Activated naive CD4-positive, alpha-beta T cell treated with anti-CD3 and anti-CD28 coated beads, Interleukin-2, amount 50 U/mL, for 72 hours (primary cell): ENCODE measurements around the gene HDLBP. TPM values are rescaled to one million over a fixed set of nuclear protein-coding genes. Genes with fewer than 3 reads are reported as not detected.

Experiments used
- ATAC-seq, 2 donors: fragments of 150-1000 bp; cut with Tn5 transposase; 2 replicates each; pipeline ENCODE4 v1.10.0; 2021; ENCODE audit warnings: mild to moderate bottlenecking in 2 of 2, moderate library complexity in 2 of 2
- DNase-seq, 2 donors: peaks; one replicate each; pipeline ENCODE4 v3.0.0; 2021 to 2022; ENCODE audit warnings: low spot score in 2 of 2
- H3K27ac Mint-ChIP-seq, 2 donors: one replicate each; pipeline ENCODE4 v1.8.0; 2022; ENCODE audit warnings: mild to moderate bottlenecking in 2 of 2, mixed read lengths in 2 of 2
- H3K36me3 Mint-ChIP-seq, 2 donors: one replicate each; pipeline ENCODE4 v1.8.0; 2022; ENCODE audit warnings: mixed read lengths in 2 of 2
- H3K9me3 Mint-ChIP-seq, 2 donors: one replicate each; pipeline ENCODE4 v1.8.0; 2022; ENCODE audit warnings: mixed read lengths in 2 of 2
- total RNA-seq, 2 donors: library from RNA; stranded (reverse); gene quantifications; one replicate each; pipeline ENCODE4 v1.2.3, GENCODE V29; 2022

HDLBP gene
- total RNA-seq, 2 donors from 2014 or later, result 276 to 297 TPM

- no peak for ATAC-seq
- Mint-ChIP-seq H3K9me3 (no peaks in the 10 kb centered on the region), H3K36me3 (peaks cover 26 to 27% of the 10 kb centered on the region in 2 donors), H3K27ac (peak overlapping the region in 1 of 2 donors; percentile 14)
- no peak for DNase-seq
Observed at GRCh38 chr2:241255542-241256167, 59.8 kb downstream of the HDLBP start.

GRCh38 chr2:241254904-241255351 is 60.5 kb downstream of the HDLBP start:
- DNase-seq (no peak), ATAC-seq (no peak)
- Mint-ChIP-seq H3K9me3 (no peaks in the 10 kb centered on the region), H3K27ac (peak overlapping the region in 1 of 2 donors; percentile 63), H3K36me3 (peaks cover 26 to 27% of the 10 kb centered on the region in 2 donors)

- ATAC-seq (no peak), DNase-seq (no peak)
- Mint-ChIP-seq H3K9me3 (no peaks in the 10 kb centered on the region), H3K27ac (peak overlapping the region in 1 of 2 donors; percentile 12), H3K36me3 (peaks cover 35 to 37% of the 10 kb centered on the region in 2 donors)
Observed at GRCh38 chr2:241252778-241253475, 62.5 kb downstream of the HDLBP start.

GRCh38 chr2:241249654-241250053 is 65.8 kb downstream of the HDLBP start:
- H3K9me3 Mint-ChIP-seq, result no peaks in the 10 kb centered on the region
- H3K27ac Mint-ChIP-seq, result no peak overlapping the region
- ATAC-seq, result no peak
- H3K36me3 Mint-ChIP-seq, result peaks cover 25 to 31% of the 10 kb centered on the region in 2 donors
- DNase-seq, result no peak

- no peak for ATAC-seq
- peak overlapping the region in 1 of 2 donors; percentile 37 for H3K27ac Mint-ChIP-seq
- peaks cover 30 to 37% of the 10 kb centered on the region in 2 donors for H3K36me3 Mint-ChIP-seq
- DNase-seq, result no peak
- no peaks in the 10 kb centered on the region for H3K9me3 Mint-ChIP-seq
Observed at GRCh38 chr2:241248897-241249296, 66.6 kb downstream of the HDLBP start.

GRCh38 chr2:241248289-241248688 is 67.2 kb downstream of the HDLBP start:
- Mint-ChIP-seq H3K9me3 (no peaks in the 10 kb centered on the region), H3K27ac (no peak overlapping the region), H3K36me3 (peaks cover 33 to 35% of the 10 kb centered on the region in 2 donors)
- DNase-seq (no peak), ATAC-seq (no peak)

- ATAC-seq (no peak), DNase-seq (no peak)
- peaks cover 36 to 45% of the 10 kb centered on the region in 2 donors for H3K36me3 Mint-ChIP-seq
- no peaks in the 10 kb centered on the region for H3K9me3 Mint-ChIP-seq
- H3K27ac Mint-ChIP-seq, result peak overlapping the region; percentile 23 to 65
Observed at GRCh38 chr2:241244368-241244767, 71.1 kb downstream of the HDLBP start.

GRCh38 chr2:241242306-241242705 is 73.2 kb downstream of the HDLBP start:
- H3K27ac Mint-ChIP-seq, result no peak overlapping the region
- peaks cover 41 to 49% of the 10 kb centered on the region in 2 donors for H3K36me3 Mint-ChIP-seq
- H3K9me3 Mint-ChIP-seq, result no peaks in the 10 kb centered on the region
- no peak for DNase-seq
- ATAC-seq, result no peak

- Mint-ChIP-seq H3K27ac (no peak overlapping the region), H3K9me3 (no peaks in the 10 kb centered on the region), H3K36me3 (peaks cover 39 to 54% of the 10 kb centered on the region in 2 donors)
- ATAC-seq, result no peak
- no peak for DNase-seq
Observed at GRCh38 chr2:241241669-241242068, 73.8 kb downstream of the HDLBP start.

GRCh38 chr2:241240320-241241004 is 75.0 kb downstream of the HDLBP start:
- Mint-ChIP-seq H3K9me3 (no peaks in the 10 kb centered on the region), H3K36me3 (peaks cover 37 to 49% of the 10 kb centered on the region in 2 donors), H3K27ac (no peak overlapping the region)
- no peak for ATAC-seq
- DNase-seq, result no peak

- ATAC-seq, result no peak
- Mint-ChIP-seq H3K36me3 (peaks cover 37 to 52% of the 10 kb centered on the region in 2 donors), H3K27ac (peak overlapping the region in 1 of 2 donors; percentile 76), H3K9me3 (no peaks in the 10 kb centered on the region)
- no peak for DNase-seq
Observed at GRCh38 chr2:241239552-241240202, 75.8 kb downstream of the HDLBP start.

- H3K36me3 Mint-ChIP-seq, result peaks cover 29 to 52% of the 10 kb centered on the region in 2 donors
- peak overlapping the region in 1 of 2 donors; percentile 90 for H3K27ac Mint-ChIP-seq
- H3K9me3 Mint-ChIP-seq, result no peaks in the 10 kb centered on the region
- DNase-seq (no peak), ATAC-seq (no peak)
Observed at GRCh38 chr2:241238693-241239198, 76.7 kb downstream of the HDLBP start.

GRCh38 chr2:241237949-241238371 is 77.5 kb downstream of the HDLBP start:
- Mint-ChIP-seq H3K27ac (peak overlapping the region in 1 of 2 donors; percentile 65), H3K9me3 (no peaks in the 10 kb centered on the region), H3K36me3 (peaks cover 25 to 53% of the 10 kb centered on the region in 2 donors)
- DNase-seq (no peak), ATAC-seq (no peak)

- H3K27ac Mint-ChIP-seq, result peak overlapping the region in 1 of 2 donors; percentile 90
- DNase-seq (no peak), ATAC-seq (no peak)
- H3K9me3 Mint-ChIP-seq, result no peaks in the 10 kb centered on the region
- H3K36me3 Mint-ChIP-seq, result peaks cover 25 to 45% of the 10 kb centered on the region in 2 donors
Observed at GRCh38 chr2:241237047-241237446, 78.4 kb downstream of the HDLBP start.

GRCh38 chr2:241235859-241236593 is 79.4 kb downstream of the HDLBP start:
- DNase-seq (no peak), ATAC-seq (no peak)
- H3K9me3 Mint-ChIP-seq, result no peaks in the 10 kb centered on the region
- peak overlapping the region in 1 of 2 donors; percentile 67 for H3K27ac Mint-ChIP-seq
- H3K36me3 Mint-ChIP-seq, result peaks cover 33 to 40% of the 10 kb centered on the region in 2 donors
